Erythroblast (primary cell): ENCODE measurements around the gene MSH3.

ENCODE experiments used
- GATA1 ChIP-seq: IDR thresholded peaks from 2 replicates; pipeline ENCODE4 v1.6.1; 2011; ENCODE audit warnings: low read depth, mild to moderate bottlenecking, control low read depth, low read length, moderate library complexity
- POLR2A ChIP-seq: IDR thresholded peaks from 2 replicates; pipeline ENCODE4 v1.6.1; 2011; ENCODE audit warnings: mild to moderate bottlenecking, low read length

GRCh38 chr5:80834710-80835109, 180.3 kb downstream of the MSH3 start:
- no peak for TF ChIP-seq POLR2A
- no peak for TF ChIP-seq GATA1
